Upper lobe of left lung (tissue), 4 donors: ENCODE data around the gene PRKAG2.

Experiments
- POLR2A ChIP-seq, 4 donors: fragments of 450-650 bp; IDR thresholded peaks; one replicate each; pipeline ENCODE4 v1.5.1; 2016 to 2017; ENCODE audit warnings: antibody characterized with exemption in 4 of 4, mild to moderate bottlenecking in 2 of 4
- POLR2AphosphoS5 ChIP-seq, 2 donors: sonication (generic); formaldehyde crosslinking; IDR thresholded peaks; one replicate each; pipeline ENCODE4 v1.5.1; 2017; ENCODE audit warnings: antibody characterized with exemption in 2 of 2

GRCh38 chr7:151768805-151769187, 108.1 kb downstream of the PRKAG2 start:
- TF ChIP-seq POLR2A (IDR thresholded peaks at IDR 0.05): no peak
- TF ChIP-seq POLR2AphosphoS5 (IDR thresholded peaks at IDR 0.05): no peak
